ENCODE measurements around the gene SAFB2. TPM values are rescaled to one million over a fixed set of nuclear protein-coding genes. Genes with fewer than 3 reads are reported as not detected.
"Not testable (repeated sequence)": the region's sequence is repeated elsewhere in the genome, so short reads cannot be mapped to it uniquely, and the experiment has no call there.

The SAFB2 gene
- total RNA-seq, 1 donor from 2014 or later: 24.2 TPM

- DNase-seq (ENCODE audit: low read depth in 2 of 2): no peak
These were observed 10.1 kb upstream of the SAFB2 start for GRCh38 chr19:5632657-5633056.

GRCh38 chr19:5632241-5632612 is 9.7 kb upstream of the SAFB2 start:
- no peak for DNase-seq (ENCODE audit: low read depth in 2 of 2)

GRCh38 chr19:5631567-5632240 is 9.1 kb upstream of the SAFB2 start:
- DNase-seq (ENCODE audit: low read depth in 2 of 2): no peak

- no peak for DNase-seq (ENCODE audit: low read depth in 2 of 2)
These were observed 6.4 kb upstream of the SAFB2 start for GRCh38 chr19:5628919-5629481.

- no peak for DNase-seq (ENCODE audit: low read depth in 2 of 2)
These were observed 5.9 kb upstream of the SAFB2 start for GRCh38 chr19:5628461-5628860.

DNA sequence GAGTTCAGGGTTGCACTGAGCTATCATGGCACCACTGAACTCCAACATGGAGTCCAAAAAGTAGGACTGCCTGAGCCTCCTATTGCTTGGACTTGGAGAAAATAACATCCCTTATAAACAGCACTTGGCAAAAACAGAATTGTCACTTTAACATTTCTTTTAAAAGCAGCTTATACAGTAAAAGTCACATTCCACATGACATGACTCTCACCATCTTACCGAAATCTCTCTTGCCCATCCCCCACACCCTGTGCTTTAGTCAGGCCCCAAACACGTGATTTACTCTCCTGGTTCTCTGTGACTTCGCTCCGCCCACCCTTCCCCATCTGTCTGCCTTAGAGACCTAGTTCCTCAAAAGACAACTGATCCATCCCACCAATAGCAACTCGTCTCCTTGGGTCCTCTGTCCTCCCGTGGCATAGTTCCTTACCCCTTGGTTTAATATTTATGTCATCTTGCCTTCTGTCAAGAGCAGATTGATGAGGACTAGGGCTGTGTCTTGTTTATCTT is 4.9 kb upstream of the SAFB2 start:
- no peak for DNase-seq (ENCODE audit: low read depth in 2 of 2)

GRCh38 chr19:5625641-5626040 is 3.1 kb upstream of the SAFB2 start:
- no peak for DNase-seq (ENCODE audit: low read depth in 2 of 2)

- DNase-seq (ENCODE audit: low read depth in 2 of 2): peak in 1 of 2 donors; percentile 15
These were observed 2.2 kb upstream of the SAFB2 start for GRCh38 chr19:5624741-5625278.

GRCh38 chr19:5624018-5624663 is 1.6 kb upstream of the SAFB2 start:
- DNase-seq (ENCODE audit: low read depth in 2 of 2): peak; percentile 57 to 78

DNA sequence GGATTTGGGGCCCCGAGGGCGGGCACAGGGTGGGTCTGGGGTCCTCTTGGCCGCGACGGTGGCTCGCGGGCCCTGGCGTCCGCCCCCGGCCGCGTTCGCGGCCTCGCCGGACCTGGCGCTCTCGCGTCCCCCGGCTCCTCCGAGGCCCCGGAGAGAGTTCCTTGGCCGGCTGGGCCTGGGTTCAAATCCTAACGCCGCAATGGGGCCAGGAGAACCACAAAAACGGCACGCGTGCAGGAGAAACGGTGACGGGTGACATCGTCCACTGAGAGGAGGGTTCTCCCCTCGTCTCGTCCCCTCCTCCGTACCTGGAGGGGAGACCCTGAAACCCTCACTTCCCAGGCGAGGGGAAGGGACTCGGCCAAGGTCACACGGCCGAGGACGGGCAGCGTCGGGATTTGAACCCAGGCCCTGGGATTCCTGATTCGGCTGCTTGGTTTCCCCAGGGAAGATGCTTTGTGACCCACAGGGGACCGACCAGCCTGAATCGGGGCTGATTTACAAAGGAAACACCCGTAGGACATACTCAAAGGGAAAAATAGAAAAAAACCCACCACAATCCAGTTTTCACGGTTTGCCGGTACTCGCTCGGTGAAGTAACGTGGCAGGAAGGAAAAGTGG is 931 bp upstream of the SAFB2 start:
- peak; percentile 8 to 28 for DNase-seq (ENCODE audit: low read depth in 2 of 2)

GRCh38 chr19:5621945-5622464 is 571 bp downstream of the SAFB2 start:
- peak in 1 of 2 donors; percentile 20 for DNase-seq (ENCODE audit: low read depth in 2 of 2)

- peak in 1 of 2 donors; percentile 14 for DNase-seq (ENCODE audit: low read depth in 2 of 2)
These were observed 1.1 kb downstream of the SAFB2 start for GRCh38 chr19:5621311-5621944.

DNA sequence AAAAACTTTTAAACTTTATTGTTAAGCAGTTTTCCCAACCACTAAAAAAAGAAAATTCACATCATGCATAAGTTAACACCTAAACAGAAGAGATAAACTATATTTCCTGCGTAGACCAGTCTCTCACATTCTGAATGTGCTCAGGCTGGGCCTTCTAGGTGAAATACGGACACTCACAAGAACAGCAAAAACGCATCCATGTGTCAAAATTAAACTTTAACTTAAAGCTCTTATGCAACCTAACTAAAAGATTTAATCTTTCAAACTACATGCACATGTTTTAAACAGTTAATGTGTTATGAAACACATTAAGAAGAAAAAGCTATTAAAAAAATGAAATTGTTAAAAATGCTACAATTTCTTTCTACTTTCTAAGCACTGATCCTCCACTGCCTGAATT is 2.6 kb downstream of the SAFB2 start:
- no peak for DNase-seq (ENCODE audit: low read depth in 2 of 2)

- no peak for DNase-seq (ENCODE audit: low read depth in 2 of 2)
These were observed 4.0 kb downstream of the SAFB2 start for GRCh38 chr19:5618591-5618990.

- DNase-seq (ENCODE audit: low read depth in 2 of 2): no peak
These were observed 5.5 kb downstream of the SAFB2 start for GRCh38 chr19:5617080-5617479.

GRCh38 chr19:5615756-5616327 is 6.7 kb downstream of the SAFB2 start:
- DNase-seq (ENCODE audit: low read depth in 2 of 2): no peak

- no peak for DNase-seq (ENCODE audit: low read depth in 2 of 2)
These were observed 9.4 kb downstream of the SAFB2 start for GRCh38 chr19:5612891-5613865.

GRCh38 chr19:5609881-5610448 is 12.6 kb downstream of the SAFB2 start:
- DNase-seq (ENCODE audit: low read depth in 2 of 2): no peak

DNA sequence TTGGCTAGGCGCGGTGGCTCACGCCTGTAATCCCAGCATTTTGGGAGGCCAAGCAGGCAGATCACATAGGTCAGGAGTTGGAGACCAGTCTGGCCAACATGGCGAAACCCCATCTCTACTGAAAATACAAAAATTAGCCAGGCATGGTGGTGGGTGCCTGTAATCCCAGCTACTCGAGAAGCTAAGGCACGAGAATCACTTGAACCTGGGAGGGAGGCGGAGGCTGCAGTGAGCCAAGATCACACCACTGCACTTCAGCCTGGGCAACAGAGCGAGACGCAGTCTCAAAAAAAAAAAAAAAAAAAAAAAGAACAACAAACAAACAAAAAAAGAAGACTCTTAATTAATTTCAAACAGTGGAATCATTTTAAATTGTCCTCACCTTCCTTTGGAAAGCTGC is 13.8 kb downstream of the SAFB2 start:
- DNase-seq (ENCODE audit: low read depth in 2 of 2): not testable (repeated sequence)
